ENCODE measurements around the gene SCAMP1.

The SCAMP1 gene, protein sequence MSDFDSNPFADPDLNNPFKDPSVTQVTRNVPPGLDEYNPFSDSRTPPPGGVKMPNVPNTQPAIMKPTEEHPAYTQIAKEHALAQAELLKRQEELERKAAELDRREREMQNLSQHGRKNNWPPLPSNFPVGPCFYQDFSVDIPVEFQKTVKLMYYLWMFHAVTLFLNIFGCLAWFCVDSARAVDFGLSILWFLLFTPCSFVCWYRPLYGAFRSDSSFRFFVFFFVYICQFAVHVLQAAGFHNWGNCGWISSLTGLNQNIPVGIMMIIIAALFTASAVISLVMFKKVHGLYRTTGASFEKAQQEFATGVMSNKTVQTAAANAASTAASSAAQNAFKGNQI

DNA sequence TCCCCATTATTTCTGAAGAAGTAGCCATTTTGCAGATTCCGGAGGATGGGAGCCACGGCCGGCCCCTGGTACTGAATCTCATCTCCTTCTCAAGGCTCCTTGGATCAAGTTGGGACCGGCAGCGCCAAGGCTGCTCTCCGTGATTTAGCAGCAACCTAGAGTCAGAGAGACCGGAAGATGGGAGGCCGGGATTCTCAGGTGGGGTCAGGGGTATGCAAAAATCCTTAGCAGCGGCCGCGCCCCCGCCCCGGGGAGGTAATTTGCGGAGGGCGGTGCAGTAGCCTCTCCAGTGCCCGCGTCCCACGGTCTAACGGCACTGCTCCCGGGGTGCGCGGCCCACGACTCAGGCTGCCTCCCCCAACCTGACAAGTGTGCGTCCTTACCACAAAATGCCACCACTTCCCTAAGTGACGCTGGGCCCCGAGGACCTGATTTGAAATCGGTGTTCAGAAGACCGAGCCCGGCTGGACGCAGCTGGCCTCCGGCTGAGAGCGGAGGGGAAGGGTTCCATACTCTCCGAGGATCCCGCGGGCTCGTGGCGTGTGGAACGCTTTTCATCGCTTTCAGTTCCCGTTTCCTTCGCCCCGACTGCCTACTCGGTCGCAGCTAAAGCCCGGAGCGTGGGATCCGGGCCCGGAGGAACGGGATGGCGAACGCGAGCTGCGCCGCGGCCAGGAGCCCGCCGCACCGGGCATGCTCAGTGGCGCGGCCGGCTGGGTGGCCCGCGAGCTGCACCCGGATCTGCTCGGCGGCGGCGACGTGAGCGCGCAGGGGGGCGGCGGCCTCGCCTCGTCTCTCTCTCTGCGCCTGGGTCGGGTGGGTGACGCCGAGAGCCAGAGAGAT is at the start of gene SCAMP1:
TSS of gene SCAMP1 (plus strand) at position 787 of the 843 bp plus-strand sequence. CDS start at position 842, 55 bp downstream.
- H3K9ac ChIP-seq (ENCODE audit: low read depth in 1 of 2, low read length in 2 of 2), result peak within 1 kb of the TSS; percentile 89 to 97
- H3K9me3 ChIP-seq (ENCODE audit: control insufficient read depth in 2 of 2, low read length in 2 of 2), result no peaks in the 10 kb centered on the region
- peak within 1 kb of the TSS; percentile 77 to 91 for H3K27ac ChIP-seq (ENCODE audit: low read depth in 2 of 2, low read length in 2 of 2)
- no peaks in the 10 kb centered on the region for H3K27me3 ChIP-seq (ENCODE audit: control insufficient read depth in 2 of 2, insufficient read depth in 2 of 2, low read length in 2 of 2)
- H3K4me1 ChIP-seq (ENCODE audit: control insufficient read depth in 2 of 2, insufficient read depth in 2 of 2, low read length in 2 of 2), result peaks cover 10 to 11% of the 10 kb centered on the region in 2 donors
- H3K36me3 ChIP-seq (ENCODE audit: control insufficient read depth in 2 of 2, insufficient read depth in 2 of 2, low read length in 2 of 2), result peaks cover 3 to 5% of the 10 kb centered on the region in 2 donors
- peak within 1 kb of the TSS; percentile 86 to 93 for H3K4me3 ChIP-seq (ENCODE audit: low read length in 2 of 2)

DNA sequence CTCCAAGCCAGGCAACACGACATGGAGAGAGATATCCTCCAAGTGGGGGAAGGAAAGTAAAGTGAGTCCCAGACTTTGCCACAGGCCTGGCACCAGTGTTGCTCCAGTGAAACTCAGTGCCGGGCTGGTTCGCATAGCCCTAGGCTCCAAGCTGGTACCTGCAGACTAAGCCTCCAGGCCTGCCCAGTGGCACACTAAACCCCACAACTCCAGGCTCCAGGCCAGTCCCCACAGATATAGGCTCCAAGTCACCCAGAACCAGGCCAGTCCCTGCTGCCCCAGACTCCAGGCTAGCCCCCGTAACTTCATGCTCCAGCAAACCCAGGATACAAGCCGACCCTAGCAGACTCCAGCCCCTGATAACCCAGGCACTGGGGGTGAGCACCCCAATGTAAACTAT is 42.9 kb upstream of the SCAMP1 start:
- H3K36me3 ChIP-seq (ENCODE audit: control insufficient read depth in 2 of 2, insufficient read depth in 2 of 2, low read length in 2 of 2), result no peaks in the 10 kb centered on the region
- H3K27me3 ChIP-seq (ENCODE audit: control insufficient read depth in 2 of 2, insufficient read depth in 2 of 2, low read length in 2 of 2), result no peaks in the 10 kb centered on the region
- no peaks in the 10 kb centered on the region for H3K4me1 ChIP-seq (ENCODE audit: control insufficient read depth in 2 of 2, insufficient read depth in 2 of 2, low read length in 2 of 2)
- no peak overlapping the region for H3K4me3 ChIP-seq (ENCODE audit: low read length in 2 of 2)
- no peak overlapping the region for H3K27ac ChIP-seq (ENCODE audit: low read depth in 2 of 2, low read length in 2 of 2)
- H3K9me3 ChIP-seq (ENCODE audit: control insufficient read depth in 2 of 2, low read length in 2 of 2), result no peaks in the 10 kb centered on the region
- no peak overlapping the region for H3K9ac ChIP-seq (ENCODE audit: low read depth in 1 of 2, low read length in 2 of 2)

DNA sequence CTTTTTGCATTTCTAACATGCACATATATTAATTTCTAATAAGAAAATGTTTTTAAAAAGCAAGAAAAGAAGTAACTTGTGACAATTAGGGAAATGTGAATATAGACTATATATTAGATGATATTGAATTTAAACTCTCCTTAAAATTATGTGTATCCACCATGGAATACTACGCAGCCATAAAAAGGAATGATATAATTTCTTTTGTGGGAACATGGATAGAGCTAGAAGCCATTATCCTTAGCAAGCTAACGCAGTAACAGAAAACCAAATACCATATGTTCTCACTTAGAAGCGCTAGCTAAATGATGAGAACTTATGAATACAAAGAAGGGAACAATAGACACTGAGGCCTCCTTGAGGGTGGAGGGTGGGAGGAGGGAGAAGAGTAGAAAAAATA is 42.1 kb upstream of the SCAMP1 start:
- no peak overlapping the region for H3K9ac ChIP-seq (ENCODE audit: low read depth in 1 of 2, low read length in 2 of 2)
- H3K27me3 ChIP-seq (ENCODE audit: control insufficient read depth in 2 of 2, insufficient read depth in 2 of 2, low read length in 2 of 2), result no peaks in the 10 kb centered on the region

DNA sequence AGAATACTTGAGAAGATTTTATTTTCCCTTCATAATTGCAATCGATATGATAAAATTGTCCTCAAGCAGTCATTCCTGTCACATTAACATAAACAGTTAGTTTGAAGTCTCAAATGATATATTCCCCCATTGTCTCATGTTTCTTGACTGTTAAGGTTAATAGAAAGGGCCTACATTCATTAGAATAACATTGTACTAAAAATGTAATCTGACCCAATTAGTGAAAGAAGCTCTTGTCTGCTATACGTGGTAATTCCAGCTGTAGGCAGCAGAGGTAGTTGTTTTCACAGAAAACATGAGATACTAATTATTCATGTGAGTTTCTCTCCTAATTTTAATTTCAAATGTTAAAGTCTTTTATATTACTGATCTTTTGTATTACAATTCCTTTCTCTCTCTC is 40.0 kb upstream of the SCAMP1 start:
- Histone ChIP-seq H3K4me3 (ENCODE audit: low read length in 2 of 2) (no peak overlapping the region), H3K36me3 (ENCODE audit: control insufficient read depth in 2 of 2, insufficient read depth in 2 of 2, low read length in 2 of 2) (no peaks in the 10 kb centered on the region), H3K4me1 (ENCODE audit: control insufficient read depth in 2 of 2, insufficient read depth in 2 of 2, low read length in 2 of 2) (no peaks in the 10 kb centered on the region), H3K27me3 (ENCODE audit: control insufficient read depth in 2 of 2, insufficient read depth in 2 of 2, low read length in 2 of 2) (no peaks in the 10 kb centered on the region), H3K9me3 (ENCODE audit: control insufficient read depth in 2 of 2, low read length in 2 of 2) (no peaks in the 10 kb centered on the region), H3K9ac (ENCODE audit: low read depth in 1 of 2, low read length in 2 of 2) (no peak overlapping the region), H3K27ac (ENCODE audit: low read depth in 2 of 2, low read length in 2 of 2) (no peak overlapping the region)

More for the DNA sequence above, 42.1 kb upstream of the SCAMP1 start:
- Histone ChIP-seq H3K4me1 (ENCODE audit: control insufficient read depth in 2 of 2, insufficient read depth in 2 of 2, low read length in 2 of 2) (no peaks in the 10 kb centered on the region), H3K4me3 (ENCODE audit: low read length in 2 of 2) (no peak overlapping the region), H3K27ac (ENCODE audit: low read depth in 2 of 2, low read length in 2 of 2) (no peak overlapping the region), H3K36me3 (ENCODE audit: control insufficient read depth in 2 of 2, insufficient read depth in 2 of 2, low read length in 2 of 2) (no peaks in the 10 kb centered on the region), H3K9me3 (ENCODE audit: control insufficient read depth in 2 of 2, low read length in 2 of 2) (no peaks in the 10 kb centered on the region)

DNA sequence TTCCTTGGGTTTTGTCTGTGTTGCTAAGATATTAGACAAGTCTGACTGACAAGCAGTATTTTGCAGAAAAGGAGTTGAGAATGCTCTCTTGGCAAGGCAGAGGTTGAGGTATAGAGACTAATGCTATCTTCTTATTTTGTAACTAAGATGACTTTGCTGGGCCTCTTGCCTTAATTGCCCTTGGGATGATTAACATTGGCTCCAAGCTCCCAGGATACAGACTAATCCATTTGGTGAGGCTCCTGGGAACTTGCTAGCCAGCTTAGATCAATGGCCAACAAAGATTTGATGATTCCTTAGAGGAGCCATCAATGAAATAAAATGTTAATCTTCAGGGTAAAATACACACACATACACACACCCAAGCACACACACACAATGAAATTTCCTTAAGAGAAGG is 37.2 kb upstream of the SCAMP1 start:
- Histone ChIP-seq H3K4me1 (ENCODE audit: control insufficient read depth in 2 of 2, insufficient read depth in 2 of 2, low read length in 2 of 2) (no peaks in the 10 kb centered on the region), H3K9me3 (ENCODE audit: control insufficient read depth in 2 of 2, low read length in 2 of 2) (no peaks in the 10 kb centered on the region), H3K9ac (ENCODE audit: low read depth in 1 of 2, low read length in 2 of 2) (no peak overlapping the region), H3K27me3 (ENCODE audit: control insufficient read depth in 2 of 2, insufficient read depth in 2 of 2, low read length in 2 of 2) (no peaks in the 10 kb centered on the region), H3K4me3 (ENCODE audit: low read length in 2 of 2) (no peak overlapping the region), H3K27ac (ENCODE audit: low read depth in 2 of 2, low read length in 2 of 2) (no peak overlapping the region), H3K36me3 (ENCODE audit: control insufficient read depth in 2 of 2, insufficient read depth in 2 of 2, low read length in 2 of 2) (no peaks in the 10 kb centered on the region)

DNA sequence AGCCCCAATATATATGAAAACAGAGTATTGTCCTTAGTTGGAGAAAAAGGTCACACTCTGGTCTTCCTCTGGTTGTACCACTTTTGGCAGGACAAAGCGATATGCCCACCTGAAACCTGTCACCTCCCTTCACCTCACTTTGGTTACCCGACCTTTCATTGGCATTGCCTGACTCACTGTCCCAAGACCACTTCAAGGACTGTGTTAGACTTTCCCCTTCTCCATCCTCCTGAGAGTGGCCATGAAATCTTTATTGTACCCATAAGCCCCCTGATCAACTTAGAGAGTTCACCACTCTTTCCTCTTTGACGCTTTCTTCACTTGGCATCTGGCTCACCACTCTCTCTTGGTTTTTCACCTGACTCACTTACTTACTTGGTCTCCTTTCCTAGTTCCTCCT is 33.5 kb upstream of the SCAMP1 start:
- H3K27ac ChIP-seq (ENCODE audit: low read depth in 2 of 2, low read length in 2 of 2), result no peak overlapping the region
- H3K36me3 ChIP-seq (ENCODE audit: control insufficient read depth in 2 of 2, insufficient read depth in 2 of 2, low read length in 2 of 2), result no peaks in the 10 kb centered on the region
- no peaks in the 10 kb centered on the region for H3K4me1 ChIP-seq (ENCODE audit: control insufficient read depth in 2 of 2, insufficient read depth in 2 of 2, low read length in 2 of 2)
- H3K4me3 ChIP-seq (ENCODE audit: low read length in 2 of 2), result no peak overlapping the region
- H3K9me3 ChIP-seq (ENCODE audit: control insufficient read depth in 2 of 2, low read length in 2 of 2), result no peaks in the 10 kb centered on the region
- H3K27me3 ChIP-seq (ENCODE audit: control insufficient read depth in 2 of 2, insufficient read depth in 2 of 2, low read length in 2 of 2), result no peaks in the 10 kb centered on the region
- H3K9ac ChIP-seq (ENCODE audit: low read depth in 1 of 2, low read length in 2 of 2), result no peak overlapping the region

DNA sequence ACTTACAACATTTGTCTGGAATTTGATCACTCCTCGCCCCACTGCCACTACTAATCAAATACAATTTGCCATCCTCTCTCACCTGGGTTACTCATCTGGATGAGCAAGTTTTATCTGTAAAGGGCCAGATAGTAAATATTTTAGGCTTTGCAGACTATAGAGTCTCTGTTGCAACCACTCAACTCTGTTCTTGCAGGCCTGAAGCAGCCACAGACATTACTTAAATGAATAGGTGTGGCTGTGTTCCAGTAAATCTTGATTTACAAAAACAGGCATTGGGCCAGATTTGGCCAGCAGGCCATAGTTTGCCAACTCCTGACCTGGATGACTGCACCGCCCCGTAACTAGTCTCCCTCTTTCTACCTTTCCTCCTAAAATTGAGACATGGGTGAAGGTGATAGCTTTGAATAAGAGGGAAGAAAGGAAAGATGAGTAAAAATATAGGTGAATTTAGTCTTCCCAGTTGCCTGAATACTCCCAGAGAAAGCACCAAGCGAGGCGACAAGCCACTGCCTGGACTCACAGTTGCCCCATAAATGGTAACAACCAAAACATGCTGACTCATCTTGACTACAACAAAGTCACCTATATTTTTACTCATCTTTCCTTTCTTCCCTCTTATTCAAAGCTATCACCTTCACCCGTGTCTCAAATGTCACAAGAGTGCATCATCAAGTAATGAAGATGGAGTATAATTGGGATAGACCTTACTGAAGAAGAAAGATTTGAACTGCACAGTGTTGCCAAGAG is 32.5 kb upstream of the SCAMP1 start:
- Histone ChIP-seq H3K27me3 (ENCODE audit: control insufficient read depth in 2 of 2, insufficient read depth in 2 of 2, low read length in 2 of 2) (no peaks in the 10 kb centered on the region), H3K9me3 (ENCODE audit: control insufficient read depth in 2 of 2, low read length in 2 of 2) (no peaks in the 10 kb centered on the region), H3K4me3 (ENCODE audit: low read length in 2 of 2) (no peak overlapping the region), H3K36me3 (ENCODE audit: control insufficient read depth in 2 of 2, insufficient read depth in 2 of 2, low read length in 2 of 2) (no peaks in the 10 kb centered on the region), H3K9ac (ENCODE audit: low read depth in 1 of 2, low read length in 2 of 2) (no peak overlapping the region), H3K4me1 (ENCODE audit: control insufficient read depth in 2 of 2, insufficient read depth in 2 of 2, low read length in 2 of 2) (no peaks in the 10 kb centered on the region), H3K27ac (ENCODE audit: low read depth in 2 of 2, low read length in 2 of 2) (no peak overlapping the region)

DNA sequence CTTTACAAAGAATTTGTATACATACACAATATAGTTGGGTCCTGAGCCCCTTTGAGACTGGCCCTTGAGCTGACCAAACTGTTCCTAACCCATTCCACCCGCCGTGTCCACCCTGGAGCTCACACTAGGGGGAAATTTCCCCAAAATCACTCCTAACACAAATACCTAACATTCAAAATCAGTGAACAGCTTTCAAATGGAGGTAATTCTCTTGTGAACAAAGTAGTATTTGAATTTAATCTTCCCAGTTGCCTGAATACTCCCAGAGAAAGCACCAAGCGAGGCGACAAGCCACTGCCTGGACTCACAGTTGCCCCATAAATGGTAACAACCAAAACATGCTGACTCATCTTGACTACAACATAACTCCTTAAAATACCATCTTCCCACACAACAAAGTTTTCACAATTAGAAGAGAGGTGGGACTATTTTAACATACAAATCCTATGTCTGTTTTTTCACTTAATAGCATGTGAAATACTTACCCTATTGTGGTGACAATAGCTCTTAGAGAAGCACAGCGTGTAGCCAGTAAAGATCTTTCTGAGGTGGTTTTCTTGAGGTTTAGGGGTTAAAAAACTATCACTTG is 31.7 kb upstream of the SCAMP1 start:
- Histone ChIP-seq H3K9ac (ENCODE audit: low read depth in 1 of 2, low read length in 2 of 2) (no peak overlapping the region), H3K36me3 (ENCODE audit: control insufficient read depth in 2 of 2, insufficient read depth in 2 of 2, low read length in 2 of 2) (no peaks in the 10 kb centered on the region), H3K4me3 (ENCODE audit: low read length in 2 of 2) (no peak overlapping the region), H3K27ac (ENCODE audit: low read depth in 2 of 2, low read length in 2 of 2) (no peak overlapping the region), H3K27me3 (ENCODE audit: control insufficient read depth in 2 of 2, insufficient read depth in 2 of 2, low read length in 2 of 2) (no peaks in the 10 kb centered on the region), H3K9me3 (ENCODE audit: control insufficient read depth in 2 of 2, low read length in 2 of 2) (no peaks in the 10 kb centered on the region), H3K4me1 (ENCODE audit: control insufficient read depth in 2 of 2, insufficient read depth in 2 of 2, low read length in 2 of 2) (no peaks in the 10 kb centered on the region)

DNA sequence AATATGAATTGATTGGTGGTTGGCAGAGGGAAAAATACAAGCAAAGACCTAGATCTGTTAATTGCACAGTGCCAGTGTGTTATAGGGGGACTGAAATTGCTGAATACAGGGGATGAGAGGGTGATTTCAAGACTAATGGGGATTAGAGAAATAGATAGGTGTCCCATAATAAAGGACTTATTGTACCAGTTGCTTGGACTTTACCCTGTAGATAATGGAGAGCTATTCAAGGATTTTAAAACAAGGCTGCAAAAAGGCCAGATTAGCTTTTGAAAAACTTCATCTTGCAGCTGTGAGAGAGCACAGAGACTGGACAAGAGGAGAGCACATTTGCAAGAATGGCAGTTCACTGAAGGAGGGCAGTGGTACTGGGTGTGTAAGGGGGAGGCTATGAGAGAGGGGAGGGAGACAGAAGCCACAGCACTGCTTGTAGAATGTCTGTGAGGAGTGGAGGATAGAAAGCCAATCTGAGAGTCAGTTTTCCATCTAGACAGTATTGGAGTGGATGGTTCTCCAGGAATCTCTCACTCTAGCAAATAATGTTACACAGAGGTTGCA is 28.8 kb upstream of the SCAMP1 start:
- Histone ChIP-seq H3K36me3 (ENCODE audit: control insufficient read depth in 2 of 2, insufficient read depth in 2 of 2, low read length in 2 of 2) (no peaks in the 10 kb centered on the region), H3K4me3 (ENCODE audit: low read length in 2 of 2) (no peak overlapping the region), H3K27me3 (ENCODE audit: control insufficient read depth in 2 of 2, insufficient read depth in 2 of 2, low read length in 2 of 2) (no peaks in the 10 kb centered on the region), H3K27ac (ENCODE audit: low read depth in 2 of 2, low read length in 2 of 2) (no peak overlapping the region), H3K9me3 (ENCODE audit: control insufficient read depth in 2 of 2, low read length in 2 of 2) (no peaks in the 10 kb centered on the region), H3K9ac (ENCODE audit: low read depth in 1 of 2, low read length in 2 of 2) (no peak overlapping the region), H3K4me1 (ENCODE audit: control insufficient read depth in 2 of 2, insufficient read depth in 2 of 2, low read length in 2 of 2) (no peaks in the 10 kb centered on the region)

Data from mucosa of rectum (tissue), 2 donors.